VCaP (cell line): ENCODE data around the gene MLLT10.

Source experiments
- H3K27ac ChIP-seq: fragments of 450-650 bp; 2 replicates; pipeline ENCODE4 v1.5.1; 2017
- TF ChIP-seq, protein P1 (sequence below): fragments of 450-650 bp; conservative IDR thresholded peaks from 2 replicates; pipeline ENCODE4 v1.5.1; 2017; ENCODE audit warnings: mild to moderate bottlenecking, moderate library complexity

MLLT10 gene

DNA sequence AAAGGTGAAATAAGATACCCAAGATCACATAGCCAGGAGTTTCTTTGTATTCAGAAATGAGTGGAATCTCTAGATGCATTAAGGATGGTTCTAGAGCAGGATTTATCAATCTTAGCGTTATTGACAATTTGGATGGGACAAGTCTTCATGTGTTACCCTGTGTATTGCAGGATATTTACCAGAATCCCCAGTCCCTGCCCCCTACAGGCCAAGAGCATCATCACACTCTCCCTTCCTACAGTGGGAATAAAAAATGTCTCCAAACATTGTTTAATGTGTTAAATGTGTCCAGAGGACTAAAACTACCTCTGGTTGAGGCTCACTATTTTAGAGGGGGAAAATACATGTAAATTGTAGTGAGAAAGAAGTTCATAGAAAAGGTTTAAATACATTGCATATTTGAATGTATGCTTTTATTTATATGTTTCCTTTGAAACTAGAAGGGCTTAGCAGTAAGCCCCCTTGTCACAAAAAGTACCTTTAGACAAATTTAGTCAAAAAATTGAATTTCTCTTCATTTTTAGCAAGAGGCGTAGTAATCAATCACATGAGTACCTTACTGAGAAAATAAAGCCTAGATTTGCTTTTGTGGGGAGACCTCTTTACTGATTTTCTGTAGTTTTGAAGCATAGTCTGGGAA lies 141.2 kb downstream of the MLLT10 start:
- TF ChIP-seq, protein P1, sequence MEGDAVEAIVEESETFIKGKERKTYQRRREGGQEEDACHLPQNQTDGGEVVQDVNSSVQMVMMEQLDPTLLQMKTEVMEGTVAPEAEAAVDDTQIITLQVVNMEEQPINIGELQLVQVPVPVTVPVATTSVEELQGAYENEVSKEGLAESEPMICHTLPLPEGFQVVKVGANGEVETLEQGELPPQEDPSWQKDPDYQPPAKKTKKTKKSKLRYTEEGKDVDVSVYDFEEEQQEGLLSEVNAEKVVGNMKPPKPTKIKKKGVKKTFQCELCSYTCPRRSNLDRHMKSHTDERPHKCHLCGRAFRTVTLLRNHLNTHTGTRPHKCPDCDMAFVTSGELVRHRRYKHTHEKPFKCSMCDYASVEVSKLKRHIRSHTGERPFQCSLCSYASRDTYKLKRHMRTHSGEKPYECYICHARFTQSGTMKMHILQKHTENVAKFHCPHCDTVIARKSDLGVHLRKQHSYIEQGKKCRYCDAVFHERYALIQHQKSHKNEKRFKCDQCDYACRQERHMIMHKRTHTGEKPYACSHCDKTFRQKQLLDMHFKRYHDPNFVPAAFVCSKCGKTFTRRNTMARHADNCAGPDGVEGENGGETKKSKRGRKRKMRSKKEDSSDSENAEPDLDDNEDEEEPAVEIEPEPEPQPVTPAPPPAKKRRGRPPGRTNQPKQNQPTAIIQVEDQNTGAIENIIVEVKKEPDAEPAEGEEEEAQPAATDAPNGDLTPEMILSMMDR = peak; percentile 66
- no peak overlapping the region for H3K27ac ChIP-seq

DNA sequence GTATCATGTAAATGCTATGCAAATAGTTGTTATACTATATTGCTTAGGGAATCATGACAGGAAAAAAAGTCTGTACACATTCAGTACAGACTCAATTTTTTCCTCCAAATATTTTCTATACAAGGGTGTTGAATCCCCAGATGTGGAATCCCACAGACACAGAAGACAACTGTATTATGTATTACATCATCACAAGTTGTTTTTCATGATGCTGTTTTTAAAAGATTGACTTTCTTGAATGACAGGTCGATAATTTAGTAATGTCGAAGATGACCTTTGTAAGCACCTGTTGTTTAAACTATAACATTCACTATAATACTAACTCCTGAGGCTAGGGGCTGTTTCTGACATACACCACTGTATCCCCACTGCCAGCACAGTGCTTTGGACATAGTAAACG lies 143.5 kb downstream of the MLLT10 start:
- H3K27ac ChIP-seq = no peak overlapping the region
- TF ChIP-seq, protein P1 = no peak

DNA sequence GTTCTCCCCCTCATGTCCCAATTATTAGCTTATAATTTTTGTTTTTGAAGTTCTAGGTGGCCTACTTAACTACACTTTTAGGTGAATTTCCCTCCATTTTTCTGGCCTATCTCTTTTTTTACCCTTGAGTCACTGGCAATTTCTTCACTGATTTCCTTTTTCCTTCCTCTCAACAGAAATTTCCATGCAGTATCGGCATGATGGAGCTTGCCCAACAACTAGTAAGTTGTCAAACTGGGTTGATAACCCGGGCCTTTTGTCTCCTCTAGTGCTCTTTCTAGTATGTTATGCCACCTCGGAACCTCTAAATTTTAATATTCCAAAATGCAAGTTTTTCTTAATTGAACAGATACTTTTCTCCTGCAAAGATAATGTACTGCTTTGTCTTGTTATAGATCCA lies 147.1 kb downstream of the MLLT10 start:
- TF ChIP-seq, protein P1 = no peak
- no peak overlapping the region for H3K27ac ChIP-seq

DNA sequence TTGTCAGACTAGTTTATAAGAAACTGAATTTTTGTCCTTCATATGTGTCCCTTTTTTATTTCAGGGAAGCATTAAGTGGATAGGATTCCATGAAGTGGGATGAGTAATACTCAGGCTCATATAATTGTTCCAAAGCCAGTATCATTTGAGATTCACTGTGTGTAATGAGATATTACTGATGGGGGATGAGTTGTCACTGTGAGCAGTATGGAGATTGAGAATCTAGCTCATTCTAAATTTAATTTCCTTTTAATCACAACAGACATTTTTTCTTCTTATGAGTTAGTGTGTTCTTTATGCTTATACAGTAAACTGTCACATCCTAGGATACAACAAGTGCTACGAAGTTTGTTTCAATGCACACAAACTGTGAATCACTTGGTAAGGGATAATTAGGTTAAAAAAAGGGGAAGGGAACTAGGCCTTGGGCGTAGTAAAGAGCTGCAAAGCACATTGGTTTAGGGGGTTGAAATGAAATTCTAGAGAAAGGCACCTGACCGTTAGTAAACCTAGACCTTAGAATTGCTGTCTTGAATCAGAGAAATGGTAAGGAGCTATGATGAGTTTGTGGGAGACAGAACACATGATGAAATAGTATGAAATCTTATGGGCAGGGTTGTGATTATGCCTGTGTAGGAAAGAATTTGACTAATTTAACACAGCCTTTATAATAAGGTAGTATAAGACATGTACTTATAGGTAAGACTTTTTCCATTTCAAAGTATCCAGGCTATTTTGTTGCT lies 153.4 kb downstream of the MLLT10 start:
- no peak overlapping the region for H3K27ac ChIP-seq
- TF ChIP-seq, protein P1 = no peak

DNA sequence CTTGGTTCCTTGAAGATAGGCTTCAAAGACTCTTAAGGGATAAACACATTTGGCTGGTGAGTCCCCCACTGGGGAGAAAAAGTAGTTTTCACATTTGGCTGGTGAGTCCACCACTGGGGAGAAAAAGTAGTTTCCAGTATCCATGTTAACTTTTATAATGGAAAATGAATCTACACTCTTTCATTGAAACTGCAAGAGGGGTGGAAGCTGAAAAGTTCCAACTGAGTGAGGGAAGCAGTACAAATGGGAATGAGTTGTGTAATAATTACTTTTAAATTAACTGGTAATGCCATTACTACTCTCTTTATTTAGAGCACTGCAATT lies 153.9 kb downstream of the MLLT10 start:
- TF ChIP-seq, protein P1 = no peak
- H3K27ac ChIP-seq = no peak overlapping the region

DNA sequence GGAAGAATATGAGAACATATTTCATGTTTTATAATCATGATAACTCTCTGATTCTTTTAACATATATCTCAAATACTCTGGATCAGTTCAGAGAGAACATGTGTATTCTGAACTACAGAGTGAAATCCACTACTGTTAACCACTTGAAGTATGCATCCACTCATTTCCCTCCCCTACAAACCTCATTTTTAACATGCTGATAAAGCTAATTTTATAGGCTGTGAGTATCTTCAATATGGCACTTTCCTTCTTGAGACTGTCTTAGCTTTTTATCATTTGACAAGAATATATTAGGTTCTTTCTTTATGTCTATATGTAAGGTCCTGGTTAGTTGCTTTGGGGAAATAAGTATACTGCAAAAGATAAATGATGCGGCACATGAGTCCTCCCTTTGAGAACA lies 154.8 kb downstream of the MLLT10 start:
- TF ChIP-seq, protein P1 = no peak
- H3K27ac ChIP-seq = no peak overlapping the region

DNA sequence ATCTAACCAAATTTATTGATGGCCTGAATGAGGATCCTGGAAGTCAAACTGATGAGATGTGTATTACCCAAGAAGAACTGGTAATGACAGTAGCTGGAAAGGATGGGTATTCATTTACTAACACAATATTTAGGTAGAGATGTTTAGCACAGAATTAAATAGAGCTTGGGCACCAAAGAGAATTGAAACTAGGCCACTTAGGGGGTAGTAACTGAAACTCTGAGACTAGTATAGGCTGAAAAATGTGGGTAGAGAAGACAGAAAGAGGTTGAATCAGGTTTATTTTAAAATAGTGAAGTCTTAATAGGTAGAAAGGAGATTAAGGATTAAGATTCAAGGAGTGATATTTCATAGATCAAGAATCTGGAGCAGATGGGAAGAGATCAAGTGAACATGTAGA lies 155.8 kb downstream of the MLLT10 start:
- TF ChIP-seq, protein P1 = no peak

More for the DNA sequence above, 155.8 kb downstream of the MLLT10 start:
- no peak overlapping the region for H3K27ac ChIP-seq
